ENCODE results near the gene DNAH6. TPM values are rescaled to one million over a fixed set of nuclear protein-coding genes. Genes with fewer than 3 reads are reported as not detected.

The DNAH6 gene
- total and polyA plus RNA-seq, 2 of the 13 experiments (the other 11 are each of a cell fraction or from before 2014, with no cell fraction given), result 0.01 TPM; not detected in 1

GRCh38 chr2:84559838-84560237, 43.5 kb downstream of the DNAH6 start:
- no peak for FAIRE-seq
- no peak overlapping the region for H3K27ac ChIP-seq (ENCODE audit: extremely low read length, insufficient read depth, low read length)
- H3K4me2 ChIP-seq (ENCODE audit: low read depth, low read length), result no peak overlapping the region
- no peak overlapping the region for H2AFZ ChIP-seq (ENCODE audit: low read length)
- ChIA-PET CTCF (ENCODE audit: low intra/inter-chr PET ratio, low total read pairs) (no interaction called here), POLR2A (no interaction called here)
- TF ChIP-seq ZBTB44 (CRISPR knock-in tag; IDR thresholded peaks at IDR 0.05) (no peak), ZXDC (CRISPR knock-in tag; IDR thresholded peaks at IDR 0.05) (no peak), ZNF20 (CRISPR knock-in tag; IDR thresholded peaks at IDR 0.05) (no peak), ZFP37 (CRISPR knock-in tag; IDR thresholded peaks at IDR 0.05; ENCODE audit: borderline replicate concordance) (no peak), PRMT3 (CRISPR knock-in tag; IDR thresholded peaks at IDR 0.05; ENCODE audit: borderline replicate concordance, low read depth) (no peak), PRPF4 (IDR thresholded peaks at IDR 0.05; ENCODE audit: low read depth, low read length, poor library complexity, severe bottlenecking) (no peak), TSC22D2 (CRISPR knock-in tag; IDR thresholded peaks at IDR 0.05; ENCODE audit: borderline replicate concordance) (no peak), ZFP90 (CRISPR knock-in tag; IDR thresholded peaks at IDR 0.05; ENCODE audit: borderline replicate concordance) (no peak), ZNF644 (CRISPR knock-in tag; IDR thresholded peaks at IDR 0.05; ENCODE audit: low read depth) (no peak), ZNF83 (CRISPR knock-in tag; IDR thresholded peaks at IDR 0.05; ENCODE audit: borderline replicate concordance) (no peak), SRF (IDR thresholded peaks at IDR 0.05; ENCODE audit: low read depth, low read length) (no peak), ZNF652 (CRISPR knock-in tag; IDR thresholded peaks at IDR 0.05; ENCODE audit: borderline replicate concordance, low read depth) (no peak), RBM39 (IDR thresholded peaks at IDR 0.05; ENCODE audit: low read depth, low read length, poor library complexity, severe bottlenecking) (no peak), ZNF460 (CRISPR knock-in tag; IDR thresholded peaks at IDR 0.05; ENCODE audit: borderline replicate concordance) (no peak), IRF2 (CRISPR knock-in tag; IDR thresholded peaks at IDR 0.05) (no peak), NBN (conservative IDR thresholded peaks at IDR 0.05) (no peak), MED1 (CRISPR knock-in tag; IDR thresholded peaks at IDR 0.05) (no peak), PCBP2 (optimal IDR thresholded peaks at IDR 0.05; ENCODE audit: low read depth, low read length, poor library complexity, severe bottlenecking) (no peak), JUND (CRISPR knock-in tag; IDR thresholded peaks at IDR 0.05) (no peak)
- peaks cover 11% of the 10 kb centered on the region for H3K9me3 ChIP-seq (ENCODE audit: low read length)
- in situ Hi-C loops (cut with HindIII; ENCODE audit: extremely low pct_ligation_motif_present, low pct_unique_long_range_greater_than_20kb) (no loop called here), intact Hi-C loops (cut with micrococcal nuclease; ENCODE audit: unreplicated experiment) (no loop called here)
- no peaks in the 10 kb centered on the region for H4K20me1 ChIP-seq (ENCODE audit: insufficient read depth, low read length)
- H3K4me3 ChIP-seq (replicated peaks in 1 of 3; ENCODE audit: insufficient read depth in 1 of 3, low read depth in 2 of 3, low read length in 3 of 3), result no peak overlapping the region
- no peak for DNase-seq (ENCODE audit: low spot score)
- no TSS peak for BruUV-seq (replicated peaks)
- no peaks in the 10 kb centered on the region for H3K79me2 ChIP-seq (ENCODE audit: insufficient read depth, low read length)
- no peak overlapping the region for H3K9ac ChIP-seq (ENCODE audit: insufficient read depth, low read depth, low read length)
- H3K27me3 ChIP-seq (ENCODE audit: control insufficient read depth in 1 of 2, insufficient read depth in 2 of 2, low read length in 2 of 2), result no peaks in the 10 kb centered on the region
- no peak for ATAC-seq
- H3K36me3 ChIP-seq (replicated peaks in 1 of 2; ENCODE audit: control insufficient read depth in 1 of 2, insufficient read depth in 2 of 2, low read length in 2 of 2), result no peaks in the 10 kb centered on the region
- no peaks in the 10 kb centered on the region for H3K4me1 ChIP-seq (ENCODE audit: insufficient read depth, low read length)
